Lung (tissue), 12 donors: Measurements from ENCODE around the gene CETP. TPM values are rescaled to one million over a fixed set of nuclear protein-coding genes. Genes with fewer than 3 reads are reported as not detected.

ENCODE experiments used
- ATAC-seq: fragments of 200-7000 bp; cut with Tn5 transposase; one replicate; pipeline ENCODE4 v1.9.1; 2020; ENCODE audit warnings: moderate number of reproducible peaks; ENCODE audit not compliant: insufficient read depth, low FRiP score
- DNase-seq, 3 donors: peaks; one replicate each; pipeline ENCODE4 v3.0.0-alpha.2; 2013 to 2017
- H3K27ac ChIP-seq, 2 donors: one replicate each; pipeline ENCODE4 v1.5.1; 2013; ENCODE audit warnings: mild to moderate bottlenecking in 2 of 2, moderate library complexity in 2 of 2, control low read depth in 1 of 2, inconsistent platforms in 1 of 2, low read depth in 1 of 2, low read length in 1 of 2
- H3K27me3 ChIP-seq, 3 donors: one replicate each; pipeline ENCODE4 v1.5.1; 2013; ENCODE audit warnings: low read length in 2 of 3; ENCODE audit not compliant: control insufficient read depth in 3 of 3, insufficient read depth in 3 of 3
- H3K36me3 ChIP-seq, 4 donors: one replicate each; pipeline ENCODE4 v1.5.1; 2013; ENCODE audit warnings: low read length in 4 of 4, mild to moderate bottlenecking in 1 of 4, moderate library complexity in 1 of 4; ENCODE audit not compliant: control insufficient read depth in 4 of 4, insufficient read depth in 4 of 4
- H3K4me1 ChIP-seq, 5 donors: one replicate each; pipeline ENCODE4 v1.5.1; 2013; ENCODE audit warnings: low read length in 5 of 5, mild to moderate bottlenecking in 2 of 5, moderate library complexity in 1 of 5; ENCODE audit not compliant: control insufficient read depth in 5 of 5, insufficient read depth in 5 of 5
- H3K4me3 ChIP-seq: one replicate; pipeline ENCODE4 v1.5.1; 2013; ENCODE audit warnings: mild to moderate bottlenecking, control low read depth, moderate library complexity
- H3K9ac ChIP-seq, 2 donors: one replicate each; pipeline ENCODE4 v1.5.1; 2013; ENCODE audit warnings: low read length in 2 of 2, control low read depth in 1 of 2; ENCODE audit not compliant: insufficient read depth in 1 of 2
- H3K9me3 ChIP-seq, 4 donors: one replicate each; pipeline ENCODE4 v1.5.1; 2013; ENCODE audit warnings: low read length in 3 of 4, mild to moderate bottlenecking in 1 of 4, moderate library complexity in 1 of 4; ENCODE audit not compliant: control insufficient read depth in 4 of 4, insufficient read depth in 3 of 4
- CTCF ChIP-seq: IDR thresholded peaks from 2 replicates; pipeline ENCODE4 v1.5.1; 2012; ENCODE audit warnings: mild to moderate bottlenecking; ENCODE audit errors: control extremely low read depth, extremely low read depth
- WGBS, 2 donors: extraction: QIAGEN DNeasy Blood & Tissue Kit; methylation state at CpG; one replicate each; pipeline ENCODE4 v1.1.7; 2013; 5-methylcytosine and 5-hydroxymethylcytosine counted together
- polyA plus RNA-seq, 2 donors: library from polyadenylated mRNA; stranded (reverse); fragments of 200-250 nt; gene quantifications; one replicate each; pipeline ENCODE4 v1.2.1, GENCODE V29; 2013
- total RNA-seq, 2 donors: library from RNA; depleted of rRNA in 1 of 2; stranded (reverse); fragments of >200 nt in 1 of 2; gene quantifications; one replicate each; pipeline ENCODE4 v1.2.1, GENCODE V29; 2014 to 2021
- donor health status: control.
- donor health status: control.
- donor health status: Bipolar disorder and iron deficiency.
- donor health status: healthy.
- donor health status: DM: yes; HTN: yes; CAD: no.

The CETP gene
- total and polyA plus RNA-seq, 4 donors = 0.71 to 8.4 (median 0.83) TPM

DNA sequence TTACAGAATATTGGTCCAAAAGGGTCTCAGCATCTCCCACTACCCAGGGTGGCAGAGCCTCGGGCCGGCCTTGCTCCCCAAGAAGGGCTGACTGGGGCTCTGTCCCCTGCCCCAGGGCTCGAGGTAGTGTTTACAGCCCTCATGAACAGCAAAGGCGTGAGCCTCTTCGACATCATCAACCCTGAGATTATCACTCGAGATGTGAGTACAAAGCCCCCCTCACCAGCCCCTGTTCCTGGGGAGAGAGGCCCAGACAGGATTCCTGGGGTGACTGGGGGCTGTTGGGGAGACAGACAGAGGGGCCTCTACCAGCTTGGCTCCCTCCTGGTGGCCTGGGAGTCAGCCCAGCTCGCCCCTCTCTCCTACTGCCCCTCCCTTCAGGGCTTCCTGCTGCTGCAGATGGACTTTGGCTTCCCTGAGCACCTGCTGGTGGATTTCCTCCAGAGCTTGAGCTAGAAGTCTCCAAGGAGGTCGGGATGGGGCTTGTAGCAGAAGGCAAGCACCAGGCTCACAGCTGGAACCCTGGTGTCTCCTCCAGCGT lies 21.5 kb downstream of the CETP start:
- no peak overlapping the region for H3K27ac ChIP-seq
- H3K9ac ChIP-seq = no peak overlapping the region
- TF ChIP-seq CTCF = no peak
- no peaks in the 10 kb centered on the region for H3K9me3 ChIP-seq
- ATAC-seq = no peak
- H3K4me1 ChIP-seq = peaks cover 0 to 19% (median 0%) of the 10 kb centered on the region in 5 donors
- peaks cover 0 to 4% (median 0%) of the 10 kb centered on the region in 4 donors for H3K36me3 ChIP-seq
- H3K27me3 ChIP-seq = no peaks in the 10 kb centered on the region
- DNase-seq = no peak
- H3K4me3 ChIP-seq = no peak overlapping the region
- 73 to 76% methylated on average over 9 of the region's 9 CpGs for WGBS, 2 donors

DNA sequence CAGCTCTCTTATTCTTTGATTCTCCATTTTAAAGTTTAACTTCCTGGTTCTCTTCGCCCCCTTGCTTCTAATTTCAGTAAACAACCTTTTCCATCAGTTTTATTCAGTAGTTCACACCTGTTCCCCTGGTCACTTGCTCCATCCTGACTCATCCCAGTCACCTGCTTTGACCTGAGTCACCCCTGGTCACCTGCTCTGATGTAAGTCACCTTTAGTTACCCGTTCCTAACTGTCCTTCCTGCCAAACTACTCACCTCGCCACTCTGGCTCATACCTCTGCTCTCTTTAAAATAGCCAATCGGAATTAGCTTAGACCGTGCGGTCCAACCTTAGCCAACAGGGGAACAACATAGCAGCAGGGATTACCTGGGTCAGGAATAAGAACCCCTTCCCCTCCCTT lies 22.9 kb downstream of the CETP start:
- TF ChIP-seq CTCF = no peak
- Histone ChIP-seq H3K4me1 (peaks cover 0 to 26% (median under 1%) of the 10 kb centered on the region in 5 donors), H3K9me3 (no peaks in the 10 kb centered on the region), H3K27me3 (no peaks in the 10 kb centered on the region), H3K9ac (no peak overlapping the region), H3K36me3 (peaks cover 0 to 4% (median 0%) of the 10 kb centered on the region in 4 donors), H3K4me3 (no peak overlapping the region), H3K27ac (no peak overlapping the region)
- ATAC-seq (no peak), DNase-seq (no peak)
- 79 to 87% methylated on average over 6 of the region's 6 CpGs for WGBS, 2 donors

DNA sequence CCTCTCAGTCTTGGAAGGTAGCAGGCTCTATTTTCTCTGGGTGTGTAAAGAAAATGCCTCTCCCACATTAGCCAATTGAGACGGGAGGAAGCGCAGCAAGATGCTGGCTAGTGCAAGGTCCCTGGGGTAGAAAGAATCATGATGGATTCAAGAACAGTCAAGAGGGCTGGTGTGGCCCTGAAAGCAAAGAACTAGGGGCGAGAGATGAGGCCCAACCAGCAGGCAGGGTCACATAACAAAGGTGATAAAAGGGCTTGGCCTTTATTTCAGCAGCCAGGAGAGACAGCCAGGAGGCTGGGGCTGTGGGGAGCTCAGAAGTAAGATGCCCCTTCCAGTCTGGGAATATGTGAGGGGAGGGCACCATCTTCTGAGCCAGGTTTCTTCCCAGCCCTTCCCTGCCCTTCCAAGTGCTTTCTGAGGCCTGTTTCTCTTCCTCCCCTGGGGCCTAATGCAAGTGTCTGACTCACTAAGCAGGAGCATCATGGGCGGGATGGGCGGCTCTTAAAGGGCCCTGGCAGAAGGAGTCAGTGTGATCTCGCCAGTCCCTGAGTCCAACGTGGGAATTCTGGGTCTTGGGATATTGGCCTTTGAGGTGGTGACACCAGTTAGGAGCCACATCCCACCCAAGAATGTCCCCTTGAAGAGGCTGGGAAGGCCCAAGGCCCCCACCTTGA lies 23.7 kb downstream of the CETP start:
- peak overlapping the region in 1 of 2 donors; percentile 23 for H3K27ac ChIP-seq
- ATAC-seq = no peak
- H3K9ac ChIP-seq = no peak overlapping the region

More for the DNA sequence above, 23.7 kb downstream of the CETP start:
- no peak overlapping the region for H3K4me3 ChIP-seq
- DNase-seq = no peak
- 74 to 84% methylated on average over 7 of the region's 7 CpGs for WGBS, 2 donors
- peaks cover 0 to 26% (median 4%) of the 10 kb centered on the region in 5 donors for H3K4me1 ChIP-seq
- no peak for TF ChIP-seq CTCF
- peaks cover 0 to 4% (median 0%) of the 10 kb centered on the region in 4 donors for H3K36me3 ChIP-seq
- H3K27me3 ChIP-seq = peaks cover 0 to 3% (median 0%) of the 10 kb centered on the region in 3 donors
- H3K9me3 ChIP-seq = no peaks in the 10 kb centered on the region
